Activated CD4-positive, alpha-beta memory T cell treated with anti-CD3 and anti-CD28 coated beads, Interleukin-2, amount 10 ng/mL, durations not matched to agents 7 days and 5 days (primary cell): ENCODE measurements around the gene UBQLN4. TPM values are rescaled to one million over a fixed set of nuclear protein-coding genes. Genes with fewer than 3 reads are reported as not detected.
A peak's percentile ranks its signal among the peaks of the same experiment; 100 is the strongest.

Experiments used
- CTCF ChIA-PET: fragments of 350-600 bp; sonication (Branson Sonifier 250); formaldehyde crosslinking; loops from one replicate; lab custom pipeline; 2021; ENCODE audit warnings: antibody characterized with exemption, inconsistent platforms; lab: Charles Lee
- POLR2A ChIA-PET: fragments of 350-600 bp; sonication (Branson Sonifier 250); formaldehyde crosslinking; loops from one replicate; lab custom pipeline; 2021; ENCODE audit warnings: antibody characterized with exemption; lab: Charles Lee
- DNase-seq: peaks from one replicate; pipeline ENCODE4 v3.0.0-alpha.2; 2020
- H3K27ac Mint-ChIP-seq: one replicate; pipeline ENCODE4 v1.8.0; 2021; ENCODE audit warnings: mild to moderate bottlenecking, mixed read lengths
- H3K27me3 Mint-ChIP-seq: one replicate; pipeline ENCODE4 v1.8.0; 2021; ENCODE audit warnings: mixed read lengths
- H3K36me3 Mint-ChIP-seq: one replicate; pipeline ENCODE4 v1.8.0; 2021; ENCODE audit warnings: low read depth, mixed read lengths
- H3K4me1 Mint-ChIP-seq: one replicate; pipeline ENCODE4 v1.8.0; 2021; ENCODE audit warnings: mixed read lengths
- H3K4me3 Mint-ChIP-seq: one replicate; pipeline ENCODE4 v1.8.0; 2021; ENCODE audit warnings: mild to moderate bottlenecking, mixed read lengths
- H3K9me3 Mint-ChIP-seq: one replicate; pipeline ENCODE4 v1.8.0; 2021; ENCODE audit warnings: mixed read lengths
- total RNA-seq, 2 experiments: library from RNA; stranded (reverse); gene quantifications; one replicate each; pipeline ENCODE4 v1.2.3, GENCODE V29; 2021

The UBQLN4 gene
- total RNA-seq = 10 to 100 TPM; 27.0 to 31.2 TPM

DNA sequence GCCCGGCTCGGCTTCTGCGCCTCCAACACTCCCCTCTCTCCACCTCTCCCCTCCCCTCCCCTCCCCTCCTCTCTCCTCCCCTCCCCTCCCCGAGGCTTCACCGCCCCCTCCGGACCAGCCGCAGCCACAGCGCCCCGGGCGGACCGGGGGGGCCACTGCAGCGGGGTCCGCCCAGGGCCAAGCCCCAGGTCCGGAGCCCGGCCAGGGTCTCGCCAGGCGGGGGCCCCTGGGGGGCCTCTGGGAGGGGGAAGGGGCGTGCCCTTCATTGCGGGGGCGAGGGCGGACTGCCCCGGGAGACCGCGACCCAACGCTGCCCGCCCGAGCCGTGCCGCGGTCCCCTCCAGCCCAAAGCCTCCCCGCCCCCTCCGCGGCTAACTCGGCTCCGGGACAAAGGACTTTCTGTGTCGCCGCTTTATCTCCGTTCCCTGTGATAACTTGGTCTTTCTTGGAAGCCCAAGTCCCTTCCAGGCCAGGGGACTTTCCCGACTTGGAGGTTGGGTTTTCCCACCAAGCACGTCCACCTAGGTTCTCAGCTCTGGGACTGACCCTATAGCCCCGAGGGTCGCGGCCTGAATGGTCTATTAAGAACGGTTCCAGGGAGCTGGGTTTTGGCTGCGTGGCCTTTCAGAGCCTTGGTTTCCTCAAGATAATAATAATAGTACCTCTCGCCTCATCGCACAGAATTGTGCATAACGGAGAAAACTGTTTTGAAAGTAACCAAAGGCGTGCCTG lies at the start of gene UBQLN4:
Gene UBQLN4 (minus strand): TSS at position 31 of the 732 bp plus-strand sequence. CDS start 97 bp downstream, outside the sequence.
- peak within 1 kb of the TSS; percentile 82 for H3K27ac Mint-ChIP-seq
- H3K4me3 Mint-ChIP-seq = peak within 1 kb of the TSS; percentile 91
- ChIA-PET CTCF (interaction anchor here (0.6 to 1.9 kb wide), 6 partner anchors 12 to 244 kb away, joined by 3 to 10 read pairs (median 3); partner anchors contain the start of gene SSR2), POLR2A (interaction anchor here (1.0 to 1.7 kb wide), 4 partner anchors 9 to 76 kb away, joined by 3 to 6 read pairs (median 4); no protein-coding TSS in a partner anchor)
- no peaks in the 10 kb centered on the region for H3K9me3 Mint-ChIP-seq
- peak; percentile 88 for DNase-seq
- peaks cover 22% of the 10 kb centered on the region for H3K36me3 Mint-ChIP-seq
- no peaks in the 10 kb centered on the region for H3K27me3 Mint-ChIP-seq
- peaks cover 33% of the 10 kb centered on the region for H3K4me1 Mint-ChIP-seq

- H3K27ac Mint-ChIP-seq = no peak overlapping the region
Observed at GRCh38 chr1:156102633-156103511, 49.3 kb upstream of the UBQLN4 start.

GRCh38 chr1:156101880-156102279 lies 48.3 kb upstream of the UBQLN4 start:
- peaks cover 64% of the 10 kb centered on the region for H3K4me1 Mint-ChIP-seq
- no peak overlapping the region for H3K27ac Mint-ChIP-seq
- POLR2A ChIA-PET = interaction anchor here (6.4 to 14.4 kb wide), 2 partner anchors 12 to 26 kb away, joined by 73 to 222 read pairs; partner anchors contain the start of gene LMNA
- no peaks in the 10 kb centered on the region for H3K36me3 Mint-ChIP-seq
- CTCF ChIA-PET = interaction anchor here (0.8 to 17.8 kb wide), 3 partner anchors 14 to 219 kb away, joined by 3 to 612 read pairs (median 3); no protein-coding TSS in a partner anchor
- no peak overlapping the region for H3K4me3 Mint-ChIP-seq
- DNase-seq = no peak
- no peaks in the 10 kb centered on the region for H3K9me3 Mint-ChIP-seq
- peaks cover 6% of the 10 kb centered on the region for H3K27me3 Mint-ChIP-seq

More at GRCh38 chr1:156102633-156103511, 49.3 kb upstream of the UBQLN4 start:
- no peak overlapping the region for H3K4me3 Mint-ChIP-seq
- no peak for DNase-seq
- ChIA-PET POLR2A (interaction anchor here (1.2 to 14.4 kb wide), 3 partner anchors 11 to 111 kb away, joined by 3 to 222 read pairs (median 73); partner anchors contain the start of gene LMNA), CTCF (interaction anchor here (0.8 to 1.8 kb wide), 4 partner anchors 13 to 220 kb away, joined by 3 to 9 read pairs (median 4); no protein-coding TSS in a partner anchor)
- H3K27me3 Mint-ChIP-seq = peaks cover 6% of the 10 kb centered on the region
- H3K36me3 Mint-ChIP-seq = no peaks in the 10 kb centered on the region
- peaks cover 57% of the 10 kb centered on the region for H3K4me1 Mint-ChIP-seq
- H3K9me3 Mint-ChIP-seq = no peaks in the 10 kb centered on the region

DNA sequence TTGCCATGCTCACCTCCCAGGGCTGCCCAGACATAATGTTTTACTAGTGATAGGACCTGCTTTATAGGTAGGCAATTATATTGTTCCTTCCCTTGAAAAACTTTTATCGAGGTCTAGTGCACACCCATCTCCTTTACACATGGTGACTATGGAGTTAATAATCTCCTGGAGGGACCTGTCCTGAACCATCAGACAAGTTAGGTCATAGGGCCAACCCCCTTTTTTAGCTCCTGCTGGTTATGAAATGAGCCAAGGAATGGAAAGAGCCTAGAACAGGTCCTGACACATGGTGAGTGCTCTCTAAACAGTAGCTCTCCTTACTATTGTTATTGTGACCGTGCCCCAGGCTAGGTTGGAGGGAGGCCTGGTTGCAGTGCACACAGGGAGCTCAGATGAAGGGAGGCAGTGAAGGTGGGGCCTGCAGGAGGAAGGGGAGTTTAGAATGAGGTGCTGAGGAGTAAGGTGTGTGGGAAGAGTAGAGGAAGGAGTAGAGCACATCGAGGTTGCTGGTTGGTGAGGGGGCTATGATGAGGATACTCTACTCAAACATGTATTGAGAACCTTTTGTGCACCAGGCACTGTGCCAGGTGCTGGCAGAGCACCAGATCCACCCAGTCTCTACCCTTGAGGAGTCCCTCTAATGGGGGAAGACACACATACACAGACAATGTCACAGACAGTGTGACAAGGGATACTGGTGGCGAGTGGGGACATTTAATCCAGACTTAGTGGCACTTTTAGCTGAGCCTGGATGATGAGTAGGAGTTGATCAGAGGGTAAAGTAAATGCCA lies 46.8 kb upstream of the UBQLN4 start:
- Mint-ChIP-seq H3K4me1 (peaks cover 64% of the 10 kb centered on the region), H3K36me3 (no peaks in the 10 kb centered on the region), H3K4me3 (no peak overlapping the region), H3K9me3 (no peaks in the 10 kb centered on the region), H3K27me3 (peaks cover 7% of the 10 kb centered on the region), H3K27ac (no peak overlapping the region)
- ChIA-PET CTCF (interaction anchor here (0.6 to 17.8 kb wide), 2 partner anchors 15 to 27 kb away, joined by 3 to 612 read pairs; partner anchors contain the start of gene LMNA), POLR2A (interaction anchor here (1.6 to 14.4 kb wide), 3 partner anchors 14 to 28 kb away, joined by 4 to 222 read pairs (median 22); partner anchors contain the start of gene LMNA)
- DNase-seq = no peak

DNA sequence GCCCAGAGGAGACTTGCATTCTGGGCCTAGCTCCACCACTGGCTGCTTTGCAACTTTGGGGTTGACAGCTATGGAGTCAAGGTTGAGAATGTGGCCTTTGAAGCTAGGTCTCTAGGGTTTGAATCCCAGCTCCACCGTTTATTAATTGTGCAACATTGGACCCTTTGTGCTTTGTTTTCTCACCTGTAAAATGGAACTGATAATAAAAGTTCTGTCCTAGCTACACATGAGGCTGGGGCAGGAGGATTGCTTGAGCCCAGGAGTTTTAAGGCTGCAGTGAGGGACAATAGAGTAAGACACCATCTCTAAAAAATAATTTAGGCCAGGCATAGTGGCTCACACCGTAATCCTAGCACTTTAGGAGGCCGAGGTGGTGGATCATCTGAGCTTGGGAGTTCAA lies 45.7 kb upstream of the UBQLN4 start:
- H3K4me1 Mint-ChIP-seq = peaks cover 57% of the 10 kb centered on the region
- no peak overlapping the region for H3K27ac Mint-ChIP-seq
- ChIA-PET POLR2A (interaction anchor here (1.2 to 14.4 kb wide), 5 partner anchors 16 to 113 kb away, joined by 4 to 222 read pairs (median 22); partner anchors contain the start of genes LMNA and PMF1), CTCF (interaction anchor here (0.7 to 17.8 kb wide), 4 partner anchors 13 to 125 kb away, joined by 3 to 612 read pairs (median 45); partner anchors contain the start of gene LMNA)
- no peaks in the 10 kb centered on the region for H3K36me3 Mint-ChIP-seq
- H3K4me3 Mint-ChIP-seq = no peak overlapping the region
- peaks cover 7% of the 10 kb centered on the region for H3K27me3 Mint-ChIP-seq
- no peak for DNase-seq
- no peaks in the 10 kb centered on the region for H3K9me3 Mint-ChIP-seq

DNA sequence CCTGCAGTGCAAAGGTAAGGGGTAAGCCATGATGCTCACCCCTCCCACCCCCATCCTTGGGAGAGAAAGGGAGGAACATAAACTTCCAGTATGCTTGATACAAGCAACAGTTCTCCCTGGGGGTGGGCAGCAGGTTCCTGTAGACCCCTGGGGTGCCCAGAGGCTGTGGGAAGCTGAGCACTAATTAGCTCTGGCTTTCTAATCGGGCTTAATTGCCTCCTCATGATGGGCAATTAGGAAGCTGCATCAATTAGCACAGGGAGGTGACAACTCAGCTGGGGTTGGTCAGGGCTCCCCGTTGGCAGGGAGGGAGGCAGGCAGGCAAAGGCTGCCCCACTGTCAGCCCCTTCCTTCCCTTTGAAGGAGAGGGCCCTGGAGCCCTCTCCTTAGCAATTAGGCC lies 45.2 kb upstream of the UBQLN4 start:
- Mint-ChIP-seq H3K27ac (no peak overlapping the region), H3K4me1 (peaks cover 52% of the 10 kb centered on the region)

DNA sequence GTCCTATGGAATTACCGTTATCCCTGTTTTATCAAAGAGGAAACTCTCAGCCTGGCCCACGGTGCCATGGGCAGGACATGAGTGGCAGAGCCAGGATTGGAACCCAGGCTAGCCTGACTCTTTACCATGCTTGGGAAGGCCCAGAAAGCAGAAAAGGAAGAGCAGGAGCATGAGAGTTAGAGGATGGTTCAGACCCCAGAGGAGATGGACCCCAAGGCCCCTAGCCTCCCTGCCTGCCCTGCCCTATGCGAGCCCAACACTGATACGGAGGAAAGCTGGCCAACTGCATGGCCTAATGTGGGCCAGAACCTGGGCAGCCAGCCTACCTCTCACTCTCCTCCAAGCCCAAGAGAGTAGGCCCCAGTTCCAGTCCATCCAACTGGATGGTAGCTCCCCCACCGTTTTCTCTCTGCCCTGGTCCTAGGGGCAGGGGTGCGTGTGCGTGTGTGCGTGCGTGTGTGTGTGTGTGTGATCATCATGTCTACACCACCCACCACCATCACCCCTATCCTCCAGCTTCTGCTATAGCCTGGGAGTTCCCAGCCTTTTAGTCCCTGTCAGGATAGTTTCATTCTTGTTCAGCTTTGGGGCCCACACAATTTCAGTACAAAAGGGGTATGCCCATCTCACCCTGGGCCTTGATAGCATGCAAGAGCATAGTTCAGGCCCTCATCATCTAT lies 44.0 kb upstream of the UBQLN4 start:
- Mint-ChIP-seq H3K36me3 (no peaks in the 10 kb centered on the region), H3K4me3 (no peak overlapping the region), H3K9me3 (no peaks in the 10 kb centered on the region), H3K27ac (peak overlapping the region; percentile 83), H3K4me1 (peaks cover 42% of the 10 kb centered on the region), H3K27me3 (peaks cover 13% of the 10 kb centered on the region)
- ChIA-PET CTCF (interaction anchor here (0.7 to 17.8 kb wide), 23 partner anchors 9 to 222 kb away, joined by 3 to 612 read pairs (median 4); partner anchors contain the start of genes LMNA, MEX3A and PMF1), POLR2A (interaction anchor here (0.8 to 14.4 kb wide), 12 partner anchors 9 to 186 kb away, joined by 3 to 222 read pairs (median 7); partner anchors contain the start of genes LMNA, SLC25A44 and SMG5)
- no peak for DNase-seq

More for the DNA sequence above, 45.2 kb upstream of the UBQLN4 start:
- no peak for DNase-seq
- no peaks in the 10 kb centered on the region for H3K9me3 Mint-ChIP-seq
- no peaks in the 10 kb centered on the region for H3K36me3 Mint-ChIP-seq
- H3K27me3 Mint-ChIP-seq = peaks cover 10% of the 10 kb centered on the region
- no peak overlapping the region for H3K4me3 Mint-ChIP-seq
- ChIA-PET CTCF (interaction anchor here (0.7 to 17.8 kb wide), 5 partner anchors 13 to 126 kb away, joined by 3 to 612 read pairs (median 6); partner anchors contain the start of gene LMNA), POLR2A (interaction anchor here (1.0 to 14.4 kb wide), 6 partner anchors 16 to 114 kb away, joined by 3 to 222 read pairs (median 14); partner anchors contain the start of genes LMNA and PMF1)

- peaks cover 42% of the 10 kb centered on the region for H3K4me1 Mint-ChIP-seq
- no peaks in the 10 kb centered on the region for H3K36me3 Mint-ChIP-seq
- ChIA-PET CTCF (interaction anchor here (0.5 to 17.8 kb wide), 28 partner anchors 8 to 241 kb away, joined by 3 to 612 read pairs (median 4); partner anchors contain the start of genes CCT3, LMNA, MEX3A and PMF1), POLR2A (interaction anchor here (0.8 to 14.4 kb wide), 14 partner anchors 10 to 240 kb away, joined by 3 to 222 read pairs (median 6); partner anchors contain the start of genes LMNA, PMF1, SLC25A44 and SMG5)
- DNase-seq = peak; percentile 88
- H3K27me3 Mint-ChIP-seq = peaks cover 13% of the 10 kb centered on the region
- peak overlapping the region; percentile 25 for H3K4me3 Mint-ChIP-seq
- no peaks in the 10 kb centered on the region for H3K9me3 Mint-ChIP-seq
- H3K27ac Mint-ChIP-seq = peak overlapping the region; percentile 83
Observed at GRCh38 chr1:156096640-156097391, 43.2 kb upstream of the UBQLN4 start.

- peaks cover 42% of the 10 kb centered on the region for H3K4me1 Mint-ChIP-seq
- H3K27ac Mint-ChIP-seq = peak overlapping the region; percentile 83
- no peak for DNase-seq
- no peak overlapping the region for H3K4me3 Mint-ChIP-seq
- peaks cover 13% of the 10 kb centered on the region for H3K27me3 Mint-ChIP-seq
- no peaks in the 10 kb centered on the region for H3K36me3 Mint-ChIP-seq
- H3K9me3 Mint-ChIP-seq = no peaks in the 10 kb centered on the region
- ChIA-PET CTCF (interaction anchor here (0.7 to 17.8 kb wide), 20 partner anchors 9 to 242 kb away, joined by 3 to 612 read pairs (median 4); partner anchors contain the start of genes CCT3, LMNA, MEX3A and TSACC), POLR2A (interaction anchor here (0.8 to 14.4 kb wide), 12 partner anchors 11 to 241 kb away, joined by 3 to 222 read pairs (median 7); partner anchors contain the start of genes KHDC4, LMNA, PMF1 and SMG5)
Observed at GRCh38 chr1:156095906-156096508, 42.4 kb upstream of the UBQLN4 start.
